Measurements from ENCODE around the gene ZNF493.

ZNF493 gene

GRCh38 chr19:21396893-21397572 is at the start of gene ZNF493:
Gene ZNF493, plus strand, starts transcription at chr19:21397133. Its CDS starts 105 bp downstream, at chr19:21397238.
- no peak for TF ChIP-seq CTCF (IDR thresholded peaks at IDR 0.05; ENCODE audit: low read depth, low read length)
- peak within 1 kb of the TSS; percentile 72 to 85 for H3K4me3 ChIP-seq (replicated peaks in 1 of 2; ENCODE audit: low read depth in 2 of 2, low read length in 2 of 2)
- peak; percentile 95 to 97 for DNase-seq (ENCODE audit: low read depth in 2 of 2)

- no peak for DNase-seq (ENCODE audit: low read depth in 2 of 2)
- no peak overlapping the region for H3K4me3 ChIP-seq (replicated peaks in 1 of 2; ENCODE audit: low read depth in 2 of 2, low read length in 2 of 2)
- no peak for TF ChIP-seq CTCF (IDR thresholded peaks at IDR 0.05; ENCODE audit: low read depth, low read length)
Observed at GRCh38 chr19:21352830-21353229, 44.1 kb upstream of the ZNF493 start.

- TF ChIP-seq CTCF (IDR thresholded peaks at IDR 0.05; ENCODE audit: low read depth, low read length) = no peak
Observed at GRCh38 chr19:21358768-21359451, 38.0 kb upstream of the ZNF493 start, which contains the start of gene ZNF738. Gene ZNF738, plus strand, starts transcription at chr19:21359000. Its CDS starts 141 bp downstream, at chr19:21359141.

GRCh38 chr19:21362291-21362690 is 34.6 kb upstream of the ZNF493 start:
- no peak for TF ChIP-seq CTCF (IDR thresholded peaks at IDR 0.05; ENCODE audit: low read depth, low read length)
- no peak overlapping the region for H3K4me3 ChIP-seq (replicated peaks in 1 of 2; ENCODE audit: low read depth in 2 of 2, low read length in 2 of 2)
- no peak for DNase-seq (ENCODE audit: low read depth in 2 of 2)

More at GRCh38 chr19:21358768-21359451, 38.0 kb upstream of the ZNF493 start, which contains the start of gene ZNF738:
- H3K4me3 ChIP-seq (replicated peaks in 1 of 2; ENCODE audit: low read depth in 2 of 2, low read length in 2 of 2) = peak within 1 kb of the TSS; percentile 66 to 79
- peak; percentile 96 to 98 for DNase-seq (ENCODE audit: low read depth in 2 of 2)

GRCh38 chr19:21383980-21384582 is 12.9 kb upstream of the ZNF493 start:
- no peak for DNase-seq (ENCODE audit: low read depth in 2 of 2)

GRCh38 chr19:21396121-21396520 is 812 bp upstream of the ZNF493 start:
- no peak overlapping the region for H3K4me3 ChIP-seq (replicated peaks in 1 of 2; ENCODE audit: low read depth in 2 of 2, low read length in 2 of 2)
- no peak for DNase-seq (ENCODE audit: low read depth in 2 of 2)
- TF ChIP-seq CTCF (IDR thresholded peaks at IDR 0.05; ENCODE audit: low read depth, low read length) = no peak

More at GRCh38 chr19:21383980-21384582, 12.9 kb upstream of the ZNF493 start:
- TF ChIP-seq CTCF (IDR thresholded peaks at IDR 0.05; ENCODE audit: low read depth, low read length) = no peak
- H3K4me3 ChIP-seq (replicated peaks in 1 of 2; ENCODE audit: low read depth in 2 of 2, low read length in 2 of 2) = no peak overlapping the region

Measured in cardiac fibroblast (primary cell).